Tibial nerve (tissue), 4 donors: ENCODE results near the gene ICA1L.

Experiments
- EP300 ChIP-seq, 2 donors: sonication (generic); formaldehyde crosslinking; IDR thresholded peaks; one replicate each; pipeline ENCODE4 v1.6.1; 2017; ENCODE audit warnings: antibody characterized with exemption in 2 of 2, mild to moderate bottlenecking in 1 of 2
- POLR2A ChIP-seq, 2 donors: fragments of 450-650 bp; IDR thresholded peaks; one replicate each; pipeline ENCODE4 v1.6.1; 2017; ENCODE audit warnings: antibody characterized with exemption in 2 of 2, mild to moderate bottlenecking in 2 of 2, moderate library complexity in 2 of 2
- TF ChIP-seq, protein P1 (sequence below), 5 experiments: fragments of 200-600 bp in 3 of 5; fragments of 450-650 bp in 2 of 5; sonication (generic) in 3 of 5; IDR thresholded peaks; one replicate each; pipeline ENCODE4 v1.5.1; 2016 to 2019; ENCODE audit warnings: antibody characterized with exemption in 5 of 5, mild to moderate bottlenecking in 3 of 5, moderate library complexity in 2 of 5

DNA sequence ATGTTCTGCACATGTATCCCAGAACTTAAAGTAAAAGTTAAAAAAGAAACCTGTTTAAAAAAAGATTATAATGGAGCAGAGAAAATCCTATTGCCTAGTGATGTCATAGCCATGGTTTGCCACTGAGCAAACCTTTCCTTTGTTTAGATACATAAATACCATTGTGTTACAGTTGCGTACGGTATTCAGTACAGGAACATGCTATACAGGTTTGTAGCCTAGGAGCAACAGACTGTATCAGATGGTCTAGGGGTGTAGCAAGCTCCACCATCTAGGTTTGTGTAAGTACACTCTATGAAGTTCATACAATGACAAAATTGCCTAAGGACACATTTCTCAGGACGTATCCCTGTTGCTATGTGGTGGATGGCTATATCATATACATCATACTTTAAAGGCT is 13.0 kb downstream of the ICA1L start:
- TF ChIP-seq, protein P1, sequence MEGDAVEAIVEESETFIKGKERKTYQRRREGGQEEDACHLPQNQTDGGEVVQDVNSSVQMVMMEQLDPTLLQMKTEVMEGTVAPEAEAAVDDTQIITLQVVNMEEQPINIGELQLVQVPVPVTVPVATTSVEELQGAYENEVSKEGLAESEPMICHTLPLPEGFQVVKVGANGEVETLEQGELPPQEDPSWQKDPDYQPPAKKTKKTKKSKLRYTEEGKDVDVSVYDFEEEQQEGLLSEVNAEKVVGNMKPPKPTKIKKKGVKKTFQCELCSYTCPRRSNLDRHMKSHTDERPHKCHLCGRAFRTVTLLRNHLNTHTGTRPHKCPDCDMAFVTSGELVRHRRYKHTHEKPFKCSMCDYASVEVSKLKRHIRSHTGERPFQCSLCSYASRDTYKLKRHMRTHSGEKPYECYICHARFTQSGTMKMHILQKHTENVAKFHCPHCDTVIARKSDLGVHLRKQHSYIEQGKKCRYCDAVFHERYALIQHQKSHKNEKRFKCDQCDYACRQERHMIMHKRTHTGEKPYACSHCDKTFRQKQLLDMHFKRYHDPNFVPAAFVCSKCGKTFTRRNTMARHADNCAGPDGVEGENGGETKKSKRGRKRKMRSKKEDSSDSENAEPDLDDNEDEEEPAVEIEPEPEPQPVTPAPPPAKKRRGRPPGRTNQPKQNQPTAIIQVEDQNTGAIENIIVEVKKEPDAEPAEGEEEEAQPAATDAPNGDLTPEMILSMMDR (IDR thresholded peaks at IDR 0.05) = no peak
- no peak for TF ChIP-seq EP300 (IDR thresholded peaks at IDR 0.05)
- no peak for TF ChIP-seq POLR2A (IDR thresholded peaks at IDR 0.05)
